ENCODE results near the gene CBLB.

DNA sequence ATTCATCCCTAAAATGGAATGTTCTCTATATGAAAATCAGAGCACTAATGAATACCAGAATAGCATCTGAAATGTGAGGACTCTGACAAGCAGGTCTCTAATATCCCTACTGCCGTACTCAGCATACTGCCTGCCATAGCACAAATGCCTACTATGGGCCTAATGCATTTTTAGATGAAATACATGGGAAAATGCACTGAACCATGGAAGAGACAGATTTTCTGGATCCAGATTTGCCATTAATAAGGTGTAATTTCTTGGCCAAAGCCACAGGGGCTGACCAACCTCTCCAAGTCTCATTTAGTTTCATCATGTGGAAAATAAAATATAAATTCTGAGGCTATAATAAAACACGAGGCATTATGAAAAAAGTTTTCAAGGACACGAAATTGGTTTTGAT lies 123.8 kb downstream of the CBLB start:
- TF ChIP-seq, protein P1, sequence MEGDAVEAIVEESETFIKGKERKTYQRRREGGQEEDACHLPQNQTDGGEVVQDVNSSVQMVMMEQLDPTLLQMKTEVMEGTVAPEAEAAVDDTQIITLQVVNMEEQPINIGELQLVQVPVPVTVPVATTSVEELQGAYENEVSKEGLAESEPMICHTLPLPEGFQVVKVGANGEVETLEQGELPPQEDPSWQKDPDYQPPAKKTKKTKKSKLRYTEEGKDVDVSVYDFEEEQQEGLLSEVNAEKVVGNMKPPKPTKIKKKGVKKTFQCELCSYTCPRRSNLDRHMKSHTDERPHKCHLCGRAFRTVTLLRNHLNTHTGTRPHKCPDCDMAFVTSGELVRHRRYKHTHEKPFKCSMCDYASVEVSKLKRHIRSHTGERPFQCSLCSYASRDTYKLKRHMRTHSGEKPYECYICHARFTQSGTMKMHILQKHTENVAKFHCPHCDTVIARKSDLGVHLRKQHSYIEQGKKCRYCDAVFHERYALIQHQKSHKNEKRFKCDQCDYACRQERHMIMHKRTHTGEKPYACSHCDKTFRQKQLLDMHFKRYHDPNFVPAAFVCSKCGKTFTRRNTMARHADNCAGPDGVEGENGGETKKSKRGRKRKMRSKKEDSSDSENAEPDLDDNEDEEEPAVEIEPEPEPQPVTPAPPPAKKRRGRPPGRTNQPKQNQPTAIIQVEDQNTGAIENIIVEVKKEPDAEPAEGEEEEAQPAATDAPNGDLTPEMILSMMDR (IDR thresholded peaks at IDR 0.05; ENCODE audit: low read depth, low read length, missing input control): no peak
- TF ChIP-seq, protein P2, sequence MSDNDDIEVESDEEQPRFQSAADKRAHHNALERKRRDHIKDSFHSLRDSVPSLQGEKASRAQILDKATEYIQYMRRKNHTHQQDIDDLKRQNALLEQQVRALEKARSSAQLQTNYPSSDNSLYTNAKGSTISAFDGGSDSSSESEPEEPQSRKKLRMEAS (IDR thresholded peaks at IDR 0.05): no peak
- TF ChIP-seq, protein P3, sequence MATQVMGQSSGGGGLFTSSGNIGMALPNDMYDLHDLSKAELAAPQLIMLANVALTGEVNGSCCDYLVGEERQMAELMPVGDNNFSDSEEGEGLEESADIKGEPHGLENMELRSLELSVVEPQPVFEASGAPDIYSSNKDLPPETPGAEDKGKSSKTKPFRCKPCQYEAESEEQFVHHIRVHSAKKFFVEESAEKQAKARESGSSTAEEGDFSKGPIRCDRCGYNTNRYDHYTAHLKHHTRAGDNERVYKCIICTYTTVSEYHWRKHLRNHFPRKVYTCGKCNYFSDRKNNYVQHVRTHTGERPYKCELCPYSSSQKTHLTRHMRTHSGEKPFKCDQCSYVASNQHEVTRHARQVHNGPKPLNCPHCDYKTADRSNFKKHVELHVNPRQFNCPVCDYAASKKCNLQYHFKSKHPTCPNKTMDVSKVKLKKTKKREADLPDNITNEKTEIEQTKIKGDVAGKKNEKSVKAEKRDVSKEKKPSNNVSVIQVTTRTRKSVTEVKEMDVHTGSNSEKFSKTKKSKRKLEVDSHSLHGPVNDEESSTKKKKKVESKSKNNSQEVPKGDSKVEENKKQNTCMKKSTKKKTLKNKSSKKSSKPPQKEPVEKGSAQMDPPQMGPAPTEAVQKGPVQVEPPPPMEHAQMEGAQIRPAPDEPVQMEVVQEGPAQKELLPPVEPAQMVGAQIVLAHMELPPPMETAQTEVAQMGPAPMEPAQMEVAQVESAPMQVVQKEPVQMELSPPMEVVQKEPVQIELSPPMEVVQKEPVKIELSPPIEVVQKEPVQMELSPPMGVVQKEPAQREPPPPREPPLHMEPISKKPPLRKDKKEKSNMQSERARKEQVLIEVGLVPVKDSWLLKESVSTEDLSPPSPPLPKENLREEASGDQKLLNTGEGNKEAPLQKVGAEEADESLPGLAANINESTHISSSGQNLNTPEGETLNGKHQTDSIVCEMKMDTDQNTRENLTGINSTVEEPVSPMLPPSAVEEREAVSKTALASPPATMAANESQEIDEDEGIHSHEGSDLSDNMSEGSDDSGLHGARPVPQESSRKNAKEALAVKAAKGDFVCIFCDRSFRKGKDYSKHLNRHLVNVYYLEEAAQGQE (IDR thresholded peaks at IDR 0.05): no peak
- TF ChIP-seq TAF1 (conservative IDR thresholded peaks at IDR 0.05): no peak
- no peak for TF ChIP-seq GABPA (IDR thresholded peaks at IDR 0.05 in 1 of 2, conservative IDR thresholded peaks at IDR 0.05 in 1 of 2)
